ENCODE data around the gene ITGB7.

Gene ITGB7

DNA sequence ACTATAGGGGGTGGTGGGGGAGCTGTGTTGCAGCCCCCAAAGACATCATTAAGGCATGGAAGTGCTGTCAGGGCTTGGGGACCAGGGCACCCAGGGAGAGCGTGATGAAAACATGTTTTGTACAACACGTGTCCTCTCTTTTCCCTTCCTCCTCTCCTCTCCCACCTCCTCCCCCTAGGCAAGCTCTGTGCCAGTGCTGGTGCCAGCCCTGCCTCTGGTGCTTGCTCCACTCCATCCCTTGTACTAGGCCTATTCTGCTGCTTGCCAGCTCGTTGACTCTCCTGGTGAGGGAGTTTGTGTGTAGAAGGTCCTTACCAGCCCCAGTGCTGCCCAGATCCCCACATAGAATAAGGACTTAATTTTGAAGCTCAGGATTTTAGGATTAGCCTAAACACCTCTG, 28.1 kb upstream of the ITGB7 start:
- Mint-ChIP-seq H3K27me3 (no peaks in the 10 kb centered on the region), H3K4me3 (no peak overlapping the region), H3K9me3 (no peaks in the 10 kb centered on the region), H3K36me3 (ENCODE audit: low read depth) (no peaks in the 10 kb centered on the region), H3K27ac (peak overlapping the region; percentile 87), H3K4me1 (ENCODE audit: low read depth) (peaks cover 63% of the 10 kb centered on the region)

DNA sequence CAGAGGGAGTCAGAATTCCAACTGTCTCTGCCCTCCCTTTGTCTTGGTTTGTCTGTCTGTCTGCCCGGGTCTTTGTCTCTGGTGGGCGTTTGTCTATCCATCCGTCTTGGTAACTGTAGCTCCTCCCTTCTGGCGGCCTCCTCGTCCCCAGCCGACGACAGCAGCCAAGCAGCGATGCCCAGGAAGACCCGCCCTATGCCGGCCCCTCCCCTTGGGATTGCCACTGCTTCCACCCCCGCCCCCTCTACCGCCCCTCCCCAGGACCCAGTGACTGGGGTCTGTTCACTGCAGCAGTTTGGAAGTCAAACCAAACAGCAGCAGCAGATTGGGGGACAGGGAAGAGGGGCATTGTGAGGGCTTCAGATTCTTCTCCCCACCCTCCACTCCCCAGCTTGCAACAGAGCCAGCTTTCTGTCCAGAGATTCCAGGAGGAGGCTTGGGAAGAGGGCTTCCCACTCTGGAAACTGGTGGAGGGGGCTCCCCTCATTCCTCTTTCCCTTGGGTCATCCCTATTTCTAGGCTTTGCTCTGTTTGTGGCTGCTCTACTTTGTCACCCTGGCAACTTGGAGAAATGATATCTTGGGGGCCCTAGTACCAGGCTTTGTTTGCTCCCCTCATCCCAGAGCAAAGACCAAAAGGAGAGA, 27.3 kb upstream of the ITGB7 start:
- no peak overlapping the region for H3K4me3 Mint-ChIP-seq
- H3K4me1 Mint-ChIP-seq (ENCODE audit: low read depth): peaks cover 69% of the 10 kb centered on the region
- peak overlapping the region; percentile 87 for H3K27ac Mint-ChIP-seq
- H3K27me3 Mint-ChIP-seq: no peaks in the 10 kb centered on the region
- H3K36me3 Mint-ChIP-seq (ENCODE audit: low read depth): no peaks in the 10 kb centered on the region
- no peaks in the 10 kb centered on the region for H3K9me3 Mint-ChIP-seq

DNA sequence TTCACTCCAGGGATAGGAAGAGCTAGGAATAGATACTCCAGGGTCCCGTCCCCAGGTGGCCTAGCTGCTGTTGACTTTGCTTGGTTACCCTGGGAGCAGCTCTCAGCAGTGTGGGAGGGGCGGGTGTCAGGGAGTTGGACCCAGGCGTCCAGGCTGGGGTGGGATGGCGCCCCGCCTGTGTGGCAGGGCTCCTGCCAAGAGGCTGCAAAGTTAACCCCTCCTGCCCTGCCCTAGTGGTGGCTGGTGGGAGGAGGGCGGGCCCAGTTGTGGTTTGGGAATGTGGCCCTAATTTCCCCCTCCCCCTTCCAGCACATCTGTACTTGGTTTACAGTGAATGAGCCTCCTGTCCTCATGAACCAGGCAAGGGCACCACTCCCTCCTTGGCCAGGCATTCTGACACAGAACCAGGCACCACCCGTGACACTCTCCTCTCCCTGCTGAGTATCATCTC, 26.6 kb upstream of the ITGB7 start:
- H3K4me1 Mint-ChIP-seq (ENCODE audit: low read depth): peaks cover 69% of the 10 kb centered on the region
- no peaks in the 10 kb centered on the region for H3K27me3 Mint-ChIP-seq
- peak overlapping the region; percentile 56 for H3K4me3 Mint-ChIP-seq
- H3K9me3 Mint-ChIP-seq: no peaks in the 10 kb centered on the region
- no peaks in the 10 kb centered on the region for H3K36me3 Mint-ChIP-seq (ENCODE audit: low read depth)
- peak overlapping the region; percentile 85 for H3K27ac Mint-ChIP-seq

DNA sequence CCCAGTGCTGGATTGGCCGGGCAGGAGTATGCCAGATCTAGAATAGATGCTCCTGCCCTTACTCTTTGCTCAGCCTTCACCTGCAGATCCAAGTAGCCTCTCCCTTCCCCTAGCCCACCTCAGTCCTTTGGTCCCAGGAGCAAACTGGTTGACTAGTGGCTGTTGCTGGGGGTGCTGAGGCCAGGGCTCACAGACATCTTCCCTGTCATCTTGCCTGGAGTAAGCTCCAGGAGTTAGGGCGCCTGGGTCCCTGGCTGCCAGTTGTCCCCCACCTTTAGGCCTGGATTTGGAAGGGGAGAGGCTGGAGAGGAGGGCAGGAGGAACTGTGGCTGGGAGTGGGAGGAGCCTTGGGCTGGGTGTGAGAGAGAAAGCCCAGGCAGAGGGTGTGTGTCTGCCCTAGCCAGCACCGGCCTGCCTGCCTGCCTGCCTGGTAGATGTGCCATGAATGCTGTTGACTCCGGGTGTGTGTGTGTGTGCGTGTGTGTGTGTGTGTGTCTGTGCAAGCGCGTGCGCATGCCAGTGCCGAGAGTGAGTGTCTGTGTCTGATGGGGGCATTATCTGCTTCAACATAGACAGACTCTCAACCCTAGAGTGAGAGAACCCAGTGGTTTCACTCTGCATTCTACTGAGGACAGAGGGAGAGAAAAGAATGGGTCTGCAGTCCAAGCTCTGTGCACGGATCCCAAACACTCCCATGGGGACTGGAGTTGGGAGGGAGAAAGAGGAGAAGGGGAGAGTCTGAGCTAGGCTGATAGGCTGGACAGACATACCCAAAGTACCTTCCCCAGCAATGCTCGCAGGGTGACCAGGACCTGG, 25.8 kb upstream of the ITGB7 start:
- H3K9me3 Mint-ChIP-seq: no peaks in the 10 kb centered on the region
- H3K36me3 Mint-ChIP-seq (ENCODE audit: low read depth): no peaks in the 10 kb centered on the region
- H3K27ac Mint-ChIP-seq: peak overlapping the region; percentile 85
- peak overlapping the region; percentile 86 for H3K4me3 Mint-ChIP-seq
- no peaks in the 10 kb centered on the region for H3K27me3 Mint-ChIP-seq
- H3K4me1 Mint-ChIP-seq (ENCODE audit: low read depth): peaks cover 78% of the 10 kb centered on the region

DNA sequence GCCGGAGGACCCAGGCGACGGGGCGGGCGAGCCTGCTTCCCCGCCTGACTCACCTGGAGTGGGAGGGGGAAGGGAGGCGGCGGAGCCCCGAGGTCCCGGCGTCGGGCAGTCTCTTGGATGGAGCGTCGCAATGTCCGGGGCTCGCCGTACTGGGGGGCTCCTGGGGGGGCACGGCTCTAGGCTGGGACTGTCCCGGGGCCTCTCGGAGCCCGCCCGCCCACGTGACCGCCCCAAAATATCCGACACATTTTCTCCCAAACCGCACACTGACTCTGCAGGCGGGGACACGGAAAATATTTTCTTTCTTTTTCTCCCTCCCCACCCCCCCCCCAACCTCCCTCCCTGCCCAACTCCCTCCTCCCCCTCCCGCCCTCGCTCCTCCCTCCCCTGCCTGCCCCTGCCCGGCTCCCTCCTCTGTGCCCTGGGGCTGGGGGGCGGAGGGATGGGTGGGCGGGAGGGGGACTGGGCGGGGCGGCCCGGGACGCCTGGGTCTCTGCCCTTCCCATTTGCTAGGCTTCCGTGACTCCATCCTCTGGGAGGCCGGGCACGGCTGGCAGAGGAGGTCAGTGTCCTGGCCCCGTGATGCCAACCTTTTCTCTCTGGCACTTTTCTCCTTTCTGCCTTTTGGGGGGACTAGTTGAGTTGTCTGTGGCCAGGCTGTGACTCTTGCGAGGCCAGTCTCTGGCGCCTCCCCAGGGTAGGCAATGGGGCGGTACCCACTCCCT, 25.0 kb upstream of the ITGB7 start, which contains the start of gene RARG:
RARG (minus strand) TSS at position 289 of the 725 bp plus-strand sequence. CDS start 4,664 bp downstream, outside the sequence.
- H3K27me3 Mint-ChIP-seq: no peaks in the 10 kb centered on the region

DNA sequence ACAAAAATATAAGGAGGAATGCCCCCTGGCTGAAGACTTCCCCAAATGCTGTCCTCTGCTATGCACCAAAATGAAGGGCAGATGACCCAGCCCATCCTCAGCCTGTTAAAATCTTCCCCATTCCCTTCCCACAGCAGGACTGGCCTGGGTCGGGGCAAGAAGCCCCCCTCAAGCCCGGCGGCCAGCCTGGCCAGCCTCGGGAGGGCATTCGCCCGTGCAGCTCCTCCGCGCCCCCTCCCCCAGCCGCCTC, 24.5 kb upstream of the ITGB7 start:
- H3K27ac Mint-ChIP-seq: no peak overlapping the region
- no peaks in the 10 kb centered on the region for H3K27me3 Mint-ChIP-seq
- peak overlapping the region; percentile 74 for H3K4me3 Mint-ChIP-seq
- H3K9me3 Mint-ChIP-seq: no peaks in the 10 kb centered on the region
- H3K4me1 Mint-ChIP-seq (ENCODE audit: low read depth): peaks cover 76% of the 10 kb centered on the region
- peaks cover 5% of the 10 kb centered on the region for H3K36me3 Mint-ChIP-seq (ENCODE audit: low read depth)

More for the DNA sequence above, 25.0 kb upstream of the ITGB7 start, which contains the start of gene RARG:
- Mint-ChIP-seq H3K9me3 (no peaks in the 10 kb centered on the region), H3K4me3 (peak within 1 kb of the TSS; percentile 86), H3K27ac (peak within 1 kb of the TSS; percentile 85), H3K36me3 (ENCODE audit: low read depth) (peaks cover 2% of the 10 kb centered on the region), H3K4me1 (ENCODE audit: low read depth) (peaks cover 77% of the 10 kb centered on the region)

DNA sequence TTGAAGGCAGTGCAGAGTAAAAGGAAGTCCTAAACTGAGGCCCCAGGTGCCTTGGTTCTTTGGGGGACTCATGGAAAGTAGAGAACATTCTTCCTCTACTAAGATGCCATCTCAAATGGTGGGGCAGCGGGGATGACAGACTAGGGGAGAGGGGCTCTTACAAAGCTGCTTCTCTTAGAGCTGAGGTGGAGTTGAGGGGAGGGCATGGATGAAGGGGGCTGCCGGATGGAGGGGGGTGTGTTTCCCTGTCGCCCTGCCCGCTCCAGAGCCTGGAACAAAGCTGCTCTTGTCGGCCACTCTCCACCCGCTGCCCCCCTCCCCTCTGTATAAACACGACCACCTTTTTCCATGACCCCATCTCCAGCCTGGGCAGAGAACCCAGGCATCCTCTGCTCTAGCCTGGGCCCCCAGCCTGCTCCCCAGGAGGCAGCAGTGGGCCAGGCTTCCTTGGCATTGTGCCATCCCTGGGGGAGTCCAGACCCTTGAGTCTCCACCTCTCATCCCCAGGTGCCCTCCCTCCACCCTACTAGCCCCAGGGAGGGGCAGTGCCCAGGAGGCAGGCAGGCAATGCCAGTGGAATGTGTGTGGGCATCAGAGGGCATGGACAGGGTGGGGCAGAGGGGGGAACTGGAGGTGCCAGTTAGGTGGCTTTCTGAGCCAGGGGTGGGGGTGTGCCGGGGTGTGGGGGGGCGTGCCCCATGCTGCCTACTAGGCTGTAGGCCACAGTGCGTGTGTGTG, 23.2 kb upstream of the ITGB7 start:
- no peaks in the 10 kb centered on the region for H3K27me3 Mint-ChIP-seq
- peaks cover 5% of the 10 kb centered on the region for H3K36me3 Mint-ChIP-seq (ENCODE audit: low read depth)
- H3K4me1 Mint-ChIP-seq (ENCODE audit: low read depth): peaks cover 71% of the 10 kb centered on the region
- H3K9me3 Mint-ChIP-seq: no peaks in the 10 kb centered on the region
- H3K27ac Mint-ChIP-seq: peak overlapping the region; percentile 13
- H3K4me3 Mint-ChIP-seq: no peak overlapping the region

DNA sequence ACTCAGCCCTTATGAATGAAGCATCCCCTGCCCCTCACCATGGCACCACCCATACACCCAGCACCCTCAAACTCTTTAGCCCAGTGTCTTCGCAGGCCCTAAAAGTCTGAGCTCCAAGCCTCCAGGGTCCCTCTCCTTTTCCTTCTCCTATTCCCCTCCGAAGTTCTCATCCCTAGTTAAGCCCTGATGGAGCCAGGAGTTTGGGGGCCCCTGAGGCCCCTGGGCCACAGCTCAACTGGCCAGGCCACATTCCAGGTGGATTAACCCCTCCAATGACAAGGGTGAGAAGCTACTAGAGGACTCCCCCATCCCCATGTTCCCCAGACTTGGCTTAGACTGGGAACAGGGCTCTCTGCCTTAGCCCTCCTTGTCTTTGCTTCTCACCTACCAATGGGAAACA, 22.4 kb upstream of the ITGB7 start:
- peaks cover 5% of the 10 kb centered on the region for H3K36me3 Mint-ChIP-seq (ENCODE audit: low read depth)
- H3K4me1 Mint-ChIP-seq (ENCODE audit: low read depth): peaks cover 72% of the 10 kb centered on the region
- H3K27ac Mint-ChIP-seq: peak overlapping the region; percentile 13
- H3K9me3 Mint-ChIP-seq: no peaks in the 10 kb centered on the region
- no peak overlapping the region for H3K4me3 Mint-ChIP-seq
- H3K27me3 Mint-ChIP-seq: no peaks in the 10 kb centered on the region

DNA sequence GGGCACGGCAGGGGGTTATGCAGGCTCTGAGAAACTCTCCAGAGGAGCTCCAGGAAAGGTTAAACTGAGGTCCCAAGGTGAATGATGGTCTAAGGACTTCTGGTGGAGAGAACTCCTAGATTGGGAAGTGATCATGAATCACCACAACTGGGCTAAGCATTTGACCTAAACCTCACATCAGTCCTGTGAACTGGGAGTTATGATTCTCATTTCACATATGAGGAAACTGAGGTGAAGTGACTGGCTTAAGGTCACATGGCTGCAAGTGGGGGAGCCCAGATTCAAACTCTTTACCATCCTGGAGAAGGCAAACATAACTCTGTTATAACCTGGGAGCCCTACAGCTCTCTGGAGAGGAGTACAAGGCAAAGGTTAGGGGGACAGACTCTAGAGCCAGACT, 20.8 kb upstream of the ITGB7 start:
- Mint-ChIP-seq H3K4me1 (ENCODE audit: low read depth) (peaks cover 73% of the 10 kb centered on the region), H3K9me3 (no peaks in the 10 kb centered on the region), H3K27ac (no peak overlapping the region), H3K4me3 (no peak overlapping the region), H3K27me3 (no peaks in the 10 kb centered on the region), H3K36me3 (ENCODE audit: low read depth) (peaks cover 5% of the 10 kb centered on the region)

DNA sequence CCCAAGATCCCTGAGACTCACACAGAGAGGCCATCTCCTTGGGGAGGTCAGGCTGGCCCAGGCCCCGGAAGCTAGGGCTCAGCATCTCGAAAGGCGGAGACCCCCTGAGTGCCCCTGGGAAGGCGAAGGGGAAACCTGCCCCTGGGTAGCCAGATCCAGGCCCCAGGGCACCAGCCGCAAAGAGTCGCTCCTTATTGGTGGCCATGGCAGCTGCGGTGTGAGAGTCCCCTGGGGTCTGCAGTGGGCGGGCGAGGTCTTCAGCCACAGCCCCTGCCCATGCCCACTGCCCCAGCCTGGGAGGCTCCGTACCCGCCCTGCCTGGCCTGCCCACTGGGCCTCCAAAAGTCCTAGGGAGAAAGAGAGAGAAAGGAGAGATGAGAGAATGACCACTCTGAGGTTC, 20.3 kb upstream of the ITGB7 start:
- H3K27me3 Mint-ChIP-seq: no peaks in the 10 kb centered on the region
- no peaks in the 10 kb centered on the region for H3K9me3 Mint-ChIP-seq
- H3K4me3 Mint-ChIP-seq: no peak overlapping the region
- peaks cover 5% of the 10 kb centered on the region for H3K36me3 Mint-ChIP-seq (ENCODE audit: low read depth)
- H3K4me1 Mint-ChIP-seq (ENCODE audit: low read depth): peaks cover 73% of the 10 kb centered on the region
- no peak overlapping the region for H3K27ac Mint-ChIP-seq

DNA sequence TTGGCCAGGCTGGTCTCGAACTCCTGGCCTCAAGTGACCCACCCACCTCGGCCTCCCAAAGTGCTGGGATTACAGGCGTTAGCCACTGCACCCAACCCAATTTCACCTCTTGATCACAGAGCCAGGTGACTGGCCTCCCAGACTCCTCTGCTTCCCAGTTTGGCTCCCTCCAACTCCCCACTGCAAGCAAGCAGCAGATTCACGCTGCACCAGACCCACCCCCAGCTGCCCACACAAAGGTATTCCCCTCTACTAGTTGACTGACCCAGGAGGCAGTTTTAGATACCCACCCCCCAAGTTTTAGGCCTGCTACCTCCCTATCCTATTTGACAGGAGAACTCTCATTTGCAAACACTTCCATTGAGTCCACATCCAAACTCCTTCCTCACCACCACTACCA, 19.8 kb upstream of the ITGB7 start:
- Mint-ChIP-seq H3K4me1 (ENCODE audit: low read depth) (peaks cover 77% of the 10 kb centered on the region), H3K4me3 (no peak overlapping the region), H3K27ac (no peak overlapping the region), H3K36me3 (ENCODE audit: low read depth) (peaks cover 5% of the 10 kb centered on the region), H3K27me3 (no peaks in the 10 kb centered on the region), H3K9me3 (no peaks in the 10 kb centered on the region)

DNA sequence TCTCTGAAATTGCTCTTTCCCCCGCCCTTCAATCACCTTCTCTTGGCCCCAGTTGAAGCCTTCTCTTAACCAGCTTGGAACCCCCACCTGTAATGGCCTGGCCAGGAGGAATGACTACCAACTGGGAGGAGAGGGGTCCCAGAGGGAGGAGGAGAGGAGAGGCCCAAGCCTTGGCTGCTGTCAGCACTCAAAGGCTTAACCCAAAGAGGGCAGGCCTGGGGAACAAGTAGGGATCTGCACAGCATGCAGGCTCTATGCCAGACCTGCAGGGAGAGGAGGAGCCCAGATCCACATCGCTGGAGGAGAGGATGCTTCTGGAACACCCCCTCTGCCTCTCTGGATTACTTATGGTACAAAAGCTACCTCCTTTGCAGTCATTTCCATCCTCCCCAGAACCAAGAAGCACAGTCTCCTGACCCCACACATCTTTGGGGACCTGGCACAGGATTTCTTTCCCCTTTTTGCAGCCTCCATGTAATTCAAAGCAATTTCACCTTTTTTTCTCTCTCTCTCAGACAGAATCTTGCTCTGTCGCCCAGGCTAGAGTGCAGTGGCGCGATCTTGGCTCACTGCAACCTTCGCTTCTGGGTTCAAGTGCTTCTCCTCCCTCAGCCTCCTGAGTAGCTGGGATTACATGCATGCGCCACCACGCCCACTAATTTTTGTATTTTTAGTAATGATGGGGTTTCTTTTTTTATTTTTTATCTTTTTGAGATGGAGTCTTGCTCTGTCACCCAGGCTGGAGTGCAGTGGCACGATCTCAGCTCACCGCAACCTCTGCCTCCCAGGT, 18.8 kb upstream of the ITGB7 start:
- H3K36me3 Mint-ChIP-seq (ENCODE audit: low read depth): peaks cover 5% of the 10 kb centered on the region
- no peaks in the 10 kb centered on the region for H3K9me3 Mint-ChIP-seq
- peaks cover 72% of the 10 kb centered on the region for H3K4me1 Mint-ChIP-seq (ENCODE audit: low read depth)
- H3K27ac Mint-ChIP-seq: peak overlapping the region; percentile 76
- H3K27me3 Mint-ChIP-seq: no peaks in the 10 kb centered on the region
- no peak overlapping the region for H3K4me3 Mint-ChIP-seq

DNA sequence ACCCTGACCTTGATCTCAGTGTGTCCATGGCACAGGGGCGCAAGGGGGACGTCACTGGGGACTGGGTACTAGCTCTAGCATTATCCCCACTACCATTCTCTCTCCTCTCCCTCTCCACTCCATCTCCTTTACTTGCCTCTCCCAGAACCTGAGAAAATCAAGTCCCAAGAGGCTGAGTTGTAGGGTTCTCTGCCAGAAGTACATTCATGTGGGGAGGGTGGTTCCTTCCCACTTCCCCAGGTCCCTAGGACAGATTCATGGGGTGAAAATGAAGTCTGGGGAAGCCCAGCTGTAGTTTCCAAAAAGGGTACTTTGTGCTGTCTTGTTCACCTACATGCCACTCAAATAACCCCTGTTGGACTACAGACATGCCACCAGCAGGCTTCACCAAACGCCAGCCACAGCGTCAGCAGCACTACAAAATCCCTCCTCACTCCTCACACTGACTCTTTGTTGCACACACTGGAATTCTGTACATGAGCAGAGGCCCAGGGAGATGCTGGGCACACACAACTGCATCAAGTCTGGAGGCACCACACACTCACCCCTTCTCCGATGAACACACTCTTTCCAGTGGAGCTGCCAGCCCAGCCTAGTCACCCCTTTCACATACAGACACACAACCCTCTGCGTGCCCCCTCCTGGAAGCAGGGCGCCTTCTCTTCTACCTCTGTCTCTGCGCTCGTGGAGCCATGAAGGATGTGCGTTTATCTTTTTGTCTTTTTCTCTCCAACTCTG, 18.0 kb upstream of the ITGB7 start:
- Mint-ChIP-seq H3K4me1 (ENCODE audit: low read depth) (peaks cover 73% of the 10 kb centered on the region), H3K4me3 (no peak overlapping the region), H3K9me3 (no peaks in the 10 kb centered on the region), H3K27me3 (no peaks in the 10 kb centered on the region), H3K27ac (peak overlapping the region; percentile 76), H3K36me3 (ENCODE audit: low read depth) (peaks cover 5% of the 10 kb centered on the region)

All from stimulated activated naive CD8-positive, alpha-beta T cell treated with anti-CD3 and anti-CD28 coated beads, Interleukin-15, Interleukin-2, amounts not matched to agents 100 ng/mL and 50 ng/mL, for 24 hours (primary cell).